GM12865 (cell line): ENCODE measurements around the gene HOXC10.

Experiments
- DNase-seq: peaks from one replicate; pipeline ENCODE4 v3.0.0; 2010; ENCODE audit warnings: low read depth
- H3K4me3 ChIP-seq: 2 replicates; pipeline ENCODE4 v1.5.1; 2011; ENCODE audit warnings: mild to moderate bottlenecking, low read depth, low read length, control low read depth
- TF ChIP-seq, protein P1 (sequence below): IDR thresholded peaks from 2 replicates; pipeline ENCODE4 v1.5.1; 2011; ENCODE audit warnings: low read length, control low read depth, low read depth, inconsistent platforms; ENCODE audit not compliant: insufficient read depth; ENCODE audit errors: missing control alignments

Gene HOXC10

DNA sequence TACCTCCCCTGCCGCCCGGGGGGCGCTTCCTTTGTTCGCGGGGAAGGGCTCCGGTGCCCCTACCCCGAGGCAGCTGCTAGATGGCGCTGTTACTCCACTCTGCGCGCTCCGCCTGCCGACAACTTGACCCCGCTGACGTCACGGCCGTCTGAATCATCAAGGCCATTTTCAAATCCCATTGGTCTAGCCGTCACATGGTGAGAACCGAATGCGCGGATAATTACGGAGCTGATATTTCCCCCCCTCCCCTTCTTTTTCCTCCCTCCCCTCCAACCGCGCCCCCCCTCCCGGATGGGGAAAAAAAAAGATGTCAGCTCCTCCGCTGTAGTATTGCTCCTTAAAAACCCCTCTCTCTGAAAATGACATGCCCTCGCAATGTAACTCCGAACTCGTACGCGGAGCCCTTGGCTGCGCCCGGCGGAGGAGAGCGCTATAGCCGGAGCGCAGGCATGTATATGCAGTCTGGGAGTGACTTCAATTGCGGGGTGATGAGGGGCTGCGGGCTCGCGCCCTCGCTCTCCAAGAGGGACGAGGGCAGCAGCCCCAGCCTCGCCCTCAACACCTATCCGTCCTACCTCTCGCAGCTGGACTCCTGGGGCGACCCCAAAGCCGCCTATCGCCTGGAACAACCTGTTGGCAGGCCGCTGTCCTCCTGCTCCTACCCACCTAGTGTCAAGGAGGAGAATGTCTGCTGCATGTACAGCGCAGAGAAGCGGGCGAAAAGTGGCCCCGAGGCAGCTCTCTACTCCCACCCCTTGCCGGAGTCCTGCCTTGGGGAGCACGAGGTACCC, at the start of gene HOXC10:
Gene HOXC10, plus strand, starts transcription at position 246 of the 791 bp plus-strand sequence. Its CDS starts 114 bp downstream, at position 360.
- peak; percentile 86 for DNase-seq
- TF ChIP-seq, protein P1, sequence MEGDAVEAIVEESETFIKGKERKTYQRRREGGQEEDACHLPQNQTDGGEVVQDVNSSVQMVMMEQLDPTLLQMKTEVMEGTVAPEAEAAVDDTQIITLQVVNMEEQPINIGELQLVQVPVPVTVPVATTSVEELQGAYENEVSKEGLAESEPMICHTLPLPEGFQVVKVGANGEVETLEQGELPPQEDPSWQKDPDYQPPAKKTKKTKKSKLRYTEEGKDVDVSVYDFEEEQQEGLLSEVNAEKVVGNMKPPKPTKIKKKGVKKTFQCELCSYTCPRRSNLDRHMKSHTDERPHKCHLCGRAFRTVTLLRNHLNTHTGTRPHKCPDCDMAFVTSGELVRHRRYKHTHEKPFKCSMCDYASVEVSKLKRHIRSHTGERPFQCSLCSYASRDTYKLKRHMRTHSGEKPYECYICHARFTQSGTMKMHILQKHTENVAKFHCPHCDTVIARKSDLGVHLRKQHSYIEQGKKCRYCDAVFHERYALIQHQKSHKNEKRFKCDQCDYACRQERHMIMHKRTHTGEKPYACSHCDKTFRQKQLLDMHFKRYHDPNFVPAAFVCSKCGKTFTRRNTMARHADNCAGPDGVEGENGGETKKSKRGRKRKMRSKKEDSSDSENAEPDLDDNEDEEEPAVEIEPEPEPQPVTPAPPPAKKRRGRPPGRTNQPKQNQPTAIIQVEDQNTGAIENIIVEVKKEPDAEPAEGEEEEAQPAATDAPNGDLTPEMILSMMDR = peak; percentile 72

DNA sequence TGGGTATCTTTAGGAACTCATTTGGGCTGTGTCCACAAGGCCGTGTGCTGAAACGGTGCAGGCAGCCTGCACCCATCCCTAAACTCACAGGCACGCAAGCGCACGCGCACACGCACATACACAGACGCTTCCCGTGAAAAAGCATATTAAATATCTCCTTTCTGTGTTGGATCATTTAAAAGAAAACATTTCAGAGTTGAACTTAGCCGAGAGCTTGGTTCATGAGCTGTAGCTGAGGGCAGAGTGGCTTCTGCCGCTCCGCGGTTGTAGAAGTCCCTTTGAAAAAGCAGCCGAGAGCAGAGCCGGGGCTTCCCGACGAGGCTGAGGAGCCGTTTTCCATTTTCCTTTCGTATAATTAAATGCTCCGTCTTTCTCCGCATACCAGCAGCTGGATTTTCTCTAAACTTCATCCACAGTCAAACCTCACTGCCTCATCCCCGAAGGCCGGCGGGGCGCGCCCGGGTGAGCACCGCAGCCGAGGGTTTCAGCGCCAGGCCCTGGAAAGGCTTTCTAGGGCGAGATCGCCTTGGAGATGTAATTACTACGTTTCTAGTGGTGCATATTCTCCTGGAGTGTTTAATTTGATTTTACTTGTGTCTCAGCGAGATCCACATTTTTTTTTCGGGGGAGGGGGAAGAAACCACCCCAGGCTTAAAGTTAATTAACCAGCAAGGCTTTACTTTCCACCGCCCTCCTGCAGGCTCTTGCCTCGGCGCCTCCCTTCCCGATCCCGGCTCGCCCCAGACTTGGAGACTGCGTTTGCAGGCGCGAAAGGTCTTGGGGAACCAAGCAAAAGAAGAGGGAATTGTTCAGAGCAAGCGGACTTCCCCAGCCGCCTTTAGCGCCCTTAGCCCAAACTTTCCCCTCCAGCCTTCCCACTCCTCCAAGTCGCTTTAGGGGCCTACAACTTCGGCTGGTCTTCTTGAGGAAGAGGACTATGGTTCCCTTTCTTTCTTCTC, 49.3 kb upstream of the HOXC10 start:
- TF ChIP-seq, protein P1 = no peak
- no peak overlapping the region for H3K4me3 ChIP-seq
- DNase-seq = no peak

More for the DNA sequence above, at the start of gene HOXC10:
- no peak within 1 kb of the TSS; the same call in 1 of the 2 replicates for H3K4me3 ChIP-seq

DNA sequence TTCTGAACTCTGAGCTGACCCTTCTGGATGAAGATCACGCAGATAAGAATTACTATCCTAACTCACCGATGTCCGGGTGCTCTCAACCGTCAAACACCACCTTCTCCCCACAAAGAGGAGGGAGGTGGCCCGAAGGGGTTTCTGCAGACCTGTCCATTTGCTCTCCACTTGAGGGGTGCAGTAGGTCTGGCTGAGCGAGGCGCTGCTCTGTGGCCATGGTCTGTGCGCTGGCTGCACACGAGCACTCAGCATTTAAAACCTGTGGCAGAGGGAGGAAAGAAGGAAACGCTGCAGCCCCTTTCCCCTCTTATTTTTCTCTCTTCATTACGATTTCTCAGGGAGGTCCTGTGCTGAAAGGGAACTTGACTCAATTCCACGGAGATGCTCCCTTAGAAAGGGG, 47.8 kb upstream of the HOXC10 start:
- no peak overlapping the region for H3K4me3 ChIP-seq
- TF ChIP-seq, protein P1 = no peak
- no peak for DNase-seq

DNA sequence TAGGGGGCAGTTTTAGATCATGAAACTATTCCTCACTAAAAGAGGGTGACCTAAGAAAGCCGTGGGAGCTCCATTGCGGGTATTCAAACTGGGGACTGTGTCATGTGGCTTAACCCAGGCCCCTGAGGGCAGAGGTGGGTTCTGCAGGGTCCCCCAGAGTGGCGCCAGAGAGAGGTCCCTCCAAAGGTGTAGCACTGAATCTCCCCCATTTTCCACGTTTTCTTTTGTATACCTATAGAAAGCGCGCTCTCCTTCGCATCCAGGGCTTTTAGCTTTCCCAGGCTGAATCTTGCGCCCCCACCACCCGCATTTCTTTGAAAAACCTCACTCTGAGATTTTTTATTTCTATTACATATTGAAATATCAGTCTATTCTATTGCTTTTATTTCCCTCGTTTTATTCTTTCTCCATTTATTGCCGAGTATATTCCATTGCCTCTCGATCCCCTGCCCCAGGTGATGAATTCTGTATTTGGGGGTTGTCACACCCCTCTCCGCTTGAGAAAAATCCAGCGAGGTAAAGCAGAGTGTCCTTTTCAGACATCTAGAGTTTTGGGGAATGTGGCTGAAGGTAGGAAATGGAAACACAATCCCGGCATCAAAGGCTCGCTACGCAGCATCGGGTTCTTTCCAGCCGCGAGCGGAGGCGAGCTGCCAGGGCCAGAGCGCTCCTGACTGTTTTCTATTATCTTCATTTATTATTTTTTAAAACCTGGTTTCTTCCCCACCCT, 47.2 kb upstream of the HOXC10 start:
- TF ChIP-seq, protein P1 = no peak
- no peak overlapping the region for H3K4me3 ChIP-seq
- DNase-seq = no peak

DNA sequence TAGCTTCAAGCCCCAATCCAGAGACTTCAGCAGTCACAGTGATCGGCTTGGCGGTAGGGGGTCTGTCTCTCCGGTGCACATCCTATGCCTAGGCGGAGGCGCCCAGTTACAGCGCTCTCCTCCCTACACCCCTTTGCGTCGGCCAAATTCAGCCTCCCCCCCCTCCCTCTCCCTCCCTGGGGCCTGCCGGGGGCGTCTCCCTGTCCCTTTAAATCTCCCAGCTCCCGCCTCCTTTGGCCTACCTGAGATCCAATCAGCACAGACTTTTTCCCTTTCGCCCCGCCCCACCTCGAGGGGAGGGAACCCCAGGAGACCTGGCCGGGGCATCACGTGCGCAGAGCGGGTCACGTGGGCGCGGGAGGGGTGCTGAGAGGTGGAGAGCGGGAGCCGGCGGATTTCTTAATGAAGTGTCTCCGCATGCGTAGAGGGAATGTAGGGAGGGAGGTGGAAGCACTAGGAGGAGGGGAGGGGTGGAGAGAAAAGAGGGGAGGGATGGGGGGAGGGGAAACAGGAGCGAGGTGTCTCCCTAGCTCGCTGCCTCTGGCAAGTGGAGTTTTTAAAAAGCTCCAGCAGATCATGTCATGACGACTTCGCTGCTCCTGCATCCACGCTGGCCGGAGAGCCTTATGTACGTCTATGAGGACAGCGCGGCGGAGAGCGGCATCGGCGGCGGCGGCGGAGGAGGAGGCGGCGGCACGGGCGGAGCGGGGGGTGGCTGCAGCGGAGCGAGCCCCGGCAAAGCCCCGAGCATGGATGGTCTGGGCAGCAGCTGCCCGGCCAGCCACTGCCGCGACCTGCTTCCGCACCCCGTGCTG, 46.4 kb upstream of the HOXC10 start, which contains the start of gene HOXC13:
Gene HOXC13, plus strand, starts transcription at position 506 of the 815 bp plus-strand sequence. Its CDS starts 76 bp downstream, at position 582.
- H3K4me3 ChIP-seq = no peak within 1 kb of the TSS
- TF ChIP-seq, protein P1 = no peak
- no peak for DNase-seq
